ENCODE data around the gene S100A5. TPM values are rescaled to one million over a fixed set of nuclear protein-coding genes. Genes with fewer than 3 reads are reported as not detected.

Gene S100A5
- total RNA-seq, 1 donor from 2014 or later: 2.6 TPM

Other genes with a start within 250 kb of the S100A5 start
- gene PGLYRP3, start 228.0 kb downstream of the S100A5 start, total RNA-seq: not detected in 2 replicates
- gene PGLYRP4, start 192.1 kb downstream of the S100A5 start, total RNA-seq: not detected in 2 replicates
- gene S100A9, start 183.1 kb downstream of the S100A5 start, total RNA-seq: not detected in 2 replicates
- gene S100A12, start 165.3 kb downstream of the S100A5 start, total RNA-seq: not detected in 2 replicates
- not detected in 2 replicates for gene S100A8, start 149.9 kb downstream of the S100A5 start, total RNA-seq
- not detected in 2 replicates for gene S100A7A, start 124.4 kb downstream of the S100A5 start, total RNA-seq
- gene S100A7, start 80.3 kb downstream of the S100A5 start, total RNA-seq: not detected in 2 replicates
- 166 and 174 TPM in 2 replicates for gene S100A6, start 4.9 kb downstream of the S100A5 start, total RNA-seq
- gene S100A4, start 4.9 kb upstream of the S100A5 start, total RNA-seq: 132 and 134 TPM in 2 replicates
- gene S100A3, start 8.3 kb upstream of the S100A5 start, total RNA-seq: not detected in 2 replicates
- gene S100A2, start 24.9 kb upstream of the S100A5 start, total RNA-seq: 0.40 and 1.2 TPM in 2 replicates
- not detected in 2 replicates for gene S100A16, start 72.2 kb upstream of the S100A5 start, total RNA-seq
- not detected in 2 replicates for gene S100A14, start 75.4 kb upstream of the S100A5 start, total RNA-seq
- 3.1 and 3.2 TPM in 2 replicates for gene S100A13, start 86.6 kb upstream of the S100A5 start, total RNA-seq
- not detected in 2 replicates for gene S100A1, start 87.5 kb upstream of the S100A5 start, total RNA-seq
- gene CHTOP, start 93.1 kb upstream of the S100A5 start, total RNA-seq: 110 and 114 TPM in 2 replicates
- gene SNAPIN, start 117.8 kb upstream of the S100A5 start, total RNA-seq: 28.6 and 31.6 TPM in 2 replicates
- 377 and 390 TPM in 2 replicates for gene ILF2, start 130.1 kb upstream of the S100A5 start, total RNA-seq
- gene NPR1, start 137.8 kb upstream of the S100A5 start, total RNA-seq: 0.05 and 0.09 TPM in 2 replicates
- gene INTS3, start 187.1 kb upstream of the S100A5 start, total RNA-seq: 63.1 and 64.8 TPM in 2 replicates
- 10.0 and 10.3 TPM in 2 replicates for gene SLC27A3, start 234.5 kb upstream of the S100A5 start, total RNA-seq